Measurements from ENCODE around the gene CDH23.

DNA sequence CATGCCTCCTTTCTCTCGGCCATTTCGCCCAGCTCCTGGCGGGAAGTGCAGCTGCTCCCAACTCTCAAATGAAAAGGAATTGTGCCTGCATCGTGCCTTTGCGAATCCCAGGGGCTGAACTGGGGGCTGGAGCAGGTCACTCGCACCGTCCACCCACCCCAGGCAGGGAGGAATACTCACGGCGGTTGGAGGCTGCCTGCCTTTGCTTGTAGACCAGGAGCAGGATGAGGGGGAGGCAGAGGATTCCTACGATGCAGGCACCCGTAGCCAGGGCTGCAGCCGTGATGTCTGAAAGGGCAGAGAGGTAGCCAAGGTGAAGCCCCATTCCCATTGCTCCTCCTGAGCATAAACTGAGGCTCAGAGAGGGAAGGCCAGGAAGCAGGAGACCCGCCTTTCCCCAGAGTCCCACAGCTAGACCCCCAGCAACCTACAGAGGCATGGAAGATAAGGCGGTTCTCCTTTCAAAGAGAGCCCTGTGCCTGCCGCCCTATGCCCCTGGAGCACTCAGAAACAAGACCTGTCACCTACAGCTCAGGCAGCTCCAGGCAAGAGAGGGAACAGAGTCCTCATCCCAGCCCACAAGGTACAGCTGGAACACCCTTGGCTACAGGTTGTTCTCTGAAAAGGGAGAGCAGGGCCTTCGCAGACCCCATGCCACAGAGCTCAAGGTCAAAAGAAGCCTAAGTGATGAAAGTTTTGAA is 358.6 kb downstream of the CDH23 start:
- TF ChIP-seq, protein P1, sequence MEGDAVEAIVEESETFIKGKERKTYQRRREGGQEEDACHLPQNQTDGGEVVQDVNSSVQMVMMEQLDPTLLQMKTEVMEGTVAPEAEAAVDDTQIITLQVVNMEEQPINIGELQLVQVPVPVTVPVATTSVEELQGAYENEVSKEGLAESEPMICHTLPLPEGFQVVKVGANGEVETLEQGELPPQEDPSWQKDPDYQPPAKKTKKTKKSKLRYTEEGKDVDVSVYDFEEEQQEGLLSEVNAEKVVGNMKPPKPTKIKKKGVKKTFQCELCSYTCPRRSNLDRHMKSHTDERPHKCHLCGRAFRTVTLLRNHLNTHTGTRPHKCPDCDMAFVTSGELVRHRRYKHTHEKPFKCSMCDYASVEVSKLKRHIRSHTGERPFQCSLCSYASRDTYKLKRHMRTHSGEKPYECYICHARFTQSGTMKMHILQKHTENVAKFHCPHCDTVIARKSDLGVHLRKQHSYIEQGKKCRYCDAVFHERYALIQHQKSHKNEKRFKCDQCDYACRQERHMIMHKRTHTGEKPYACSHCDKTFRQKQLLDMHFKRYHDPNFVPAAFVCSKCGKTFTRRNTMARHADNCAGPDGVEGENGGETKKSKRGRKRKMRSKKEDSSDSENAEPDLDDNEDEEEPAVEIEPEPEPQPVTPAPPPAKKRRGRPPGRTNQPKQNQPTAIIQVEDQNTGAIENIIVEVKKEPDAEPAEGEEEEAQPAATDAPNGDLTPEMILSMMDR (IDR thresholded peaks at IDR 0.05), result no peak
- no peak for TF ChIP-seq ZFX (IDR thresholded peaks at IDR 0.05; ENCODE audit: borderline replicate concordance)

Data from 22Rv1 (cell line).